ENCODE data around the gene CD300LD. TPM values are rescaled to one million over a fixed set of nuclear protein-coding genes. Genes with fewer than 3 reads are reported as not detected.

The CD300LD gene
- total RNA-seq, result not detected in 2 replicates

DNA sequence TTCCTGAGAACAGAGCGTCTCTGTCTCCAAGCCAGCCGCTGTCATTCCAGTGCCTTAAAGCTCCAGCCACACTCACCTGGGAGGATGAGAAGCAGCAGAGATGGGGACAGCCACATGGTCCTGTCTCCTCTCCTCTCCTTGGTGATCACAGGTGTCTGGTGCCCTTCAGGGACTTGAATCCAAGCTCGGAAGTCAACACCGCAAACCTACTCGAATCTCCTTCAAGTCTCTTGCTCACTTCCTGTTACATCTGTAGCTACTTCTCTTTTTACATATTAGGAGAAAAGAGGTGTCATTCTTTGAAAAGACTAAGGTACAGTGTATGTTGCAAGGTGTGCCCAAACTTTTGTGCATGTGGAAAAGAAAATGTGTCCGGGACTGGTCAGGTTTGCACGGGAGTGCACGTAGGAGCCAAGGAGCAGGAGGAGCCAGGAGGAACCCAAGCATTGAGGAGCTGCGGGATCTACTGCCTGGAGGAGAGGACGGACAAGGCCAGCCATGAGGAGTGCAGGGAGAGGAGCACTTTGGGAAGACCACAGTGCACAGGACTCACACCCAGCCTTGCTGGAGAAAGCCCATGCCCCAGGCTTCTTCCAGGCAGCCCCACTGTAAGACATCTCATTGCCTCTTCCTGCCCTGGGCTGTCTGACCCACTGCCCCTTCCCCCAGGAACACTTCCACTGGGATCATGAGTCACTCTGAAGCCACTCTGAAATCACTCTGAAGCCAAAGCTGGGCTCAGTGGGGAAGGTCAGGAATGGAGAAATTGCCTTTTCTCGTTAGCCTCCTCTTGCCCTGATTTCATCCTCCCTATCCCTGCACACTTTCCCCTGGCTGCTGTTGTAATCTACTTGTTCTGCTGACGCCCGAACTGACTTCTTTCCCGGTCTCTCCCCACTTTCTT lies at the start of gene CD300LD:
TSS of gene CD300LD (minus strand) at position 197 of the 904 bp plus-strand sequence. CDS start at position 116, 81 bp downstream.

DNA sequence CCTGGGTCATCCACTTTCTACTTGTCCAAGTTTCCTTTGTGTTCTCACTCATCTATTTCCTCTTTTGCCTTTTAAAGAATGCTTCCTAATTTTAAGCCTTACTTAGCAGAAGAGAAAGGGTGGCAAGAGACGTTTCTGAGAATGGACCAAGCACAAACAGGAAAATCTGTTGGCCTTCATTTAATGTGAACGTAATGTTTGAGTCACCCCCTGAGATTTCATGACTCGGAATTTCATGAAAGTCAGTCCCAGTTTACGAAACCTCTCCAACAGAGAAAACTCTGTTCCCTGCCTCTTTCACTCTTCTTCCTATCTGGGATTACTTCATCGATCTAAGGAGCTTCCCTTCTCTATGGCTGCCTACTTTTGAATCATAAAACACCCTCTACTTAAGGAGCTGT lies 31.6 kb upstream of the CD300LD start, which contains the start of gene CD300E:
TSS of gene CD300E (minus strand) at position 46 of the 401 bp plus-strand sequence. CDS start 117 bp downstream, outside the sequence.

DNA sequence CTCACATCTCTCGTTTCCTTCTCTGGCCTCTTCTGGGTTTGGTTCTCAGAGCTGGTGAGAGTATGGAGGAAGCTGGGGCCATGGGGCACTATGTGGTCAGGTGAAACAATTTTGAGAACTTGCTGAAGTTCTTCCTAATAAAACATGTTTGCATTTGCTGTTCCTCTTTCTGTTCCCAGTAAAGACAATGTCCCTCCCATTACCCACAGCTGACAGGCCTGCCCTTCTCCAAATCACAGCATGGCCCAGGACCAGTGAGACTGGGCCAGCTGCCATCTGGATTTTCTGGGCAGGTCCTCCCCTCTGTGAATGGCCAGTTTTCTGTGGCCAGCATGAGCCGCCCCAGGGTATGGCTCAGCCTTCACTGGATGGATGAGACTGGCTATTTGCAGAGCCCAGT lies 24.7 kb downstream of the CD300LD start, which contains the start of gene CD300H:
TSS of gene CD300H (minus strand) at position 113 of the 400 bp plus-strand sequence.

DNA sequence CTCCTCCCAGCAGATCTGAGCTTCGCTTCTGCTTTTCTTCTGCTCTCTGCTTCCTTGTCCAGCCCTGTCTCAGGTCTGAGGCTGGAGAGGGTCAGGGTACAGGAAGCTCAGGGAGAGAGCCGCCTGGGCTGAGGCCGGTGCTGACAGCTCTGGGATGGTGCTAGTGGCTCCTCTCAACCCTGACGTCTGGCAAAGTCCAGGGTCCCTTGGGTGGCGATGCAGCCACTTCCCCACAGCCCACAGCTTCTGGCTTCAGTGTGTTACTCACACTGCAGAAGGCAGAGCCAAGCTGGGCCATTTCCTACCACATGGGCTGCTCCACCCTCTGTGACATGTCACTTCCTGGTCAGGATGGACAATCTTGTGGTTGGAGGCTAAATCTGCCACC lies 46.2 kb downstream of the CD300LD start, which contains the start of gene CD300C:
TSS of gene CD300C (minus strand) at position 273 of the 388 bp plus-strand sequence. CDS start 333 bp downstream, outside the sequence.

DNA sequence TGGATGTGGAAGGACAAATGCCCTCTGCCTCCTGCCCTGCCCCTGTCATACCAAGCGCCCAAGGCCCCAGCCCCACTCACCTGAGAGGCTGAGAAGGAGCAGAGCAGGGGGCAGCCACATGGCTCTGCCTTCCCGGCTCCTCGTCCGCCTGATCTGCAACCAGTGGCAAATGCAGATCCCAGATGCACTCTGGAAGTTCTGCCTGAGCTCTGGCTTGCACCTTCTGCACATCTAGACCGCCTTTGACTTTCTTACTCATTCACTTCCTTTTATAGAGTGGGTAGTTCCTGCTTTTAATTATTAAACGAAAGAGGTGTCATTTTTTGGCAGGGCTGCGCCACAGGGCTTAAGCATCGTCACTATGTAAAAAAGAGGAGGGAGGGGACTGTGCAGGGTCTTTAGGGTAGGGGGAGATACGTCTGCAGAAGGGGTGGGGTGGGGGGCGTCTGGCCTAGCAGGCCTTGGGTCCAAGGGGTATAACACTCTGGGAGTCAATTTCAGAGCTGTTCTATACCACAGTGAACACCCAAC lies 60.8 kb downstream of the CD300LD start, which contains the start of gene CD300LB:
TSS of gene CD300LB (minus strand) at position 245 of the 531 bp plus-strand sequence. CDS start at position 120, 125 bp downstream.

Other genes with a start within 250 kb of the CD300LD start
- gene BTBD17, start 230.4 kb downstream of the CD300LD start, total RNA-seq, result not detected in 2 replicates
- gene GPR142, start 224.8 kb downstream of the CD300LD start, total RNA-seq, result not detected in 2 replicates
- gene GPRC5C, start 160.2 kb downstream of the CD300LD start, total RNA-seq, result 2.0 and 2.8 TPM in 2 replicates
- gene CD300A, start 125.6 kb downstream of the CD300LD start, total RNA-seq, result not detected in 2 replicates
- gene CD300LB, start 60.8 kb downstream of the CD300LD start, total RNA-seq, result not detected in 2 replicates
- gene CD300C, start 46.2 kb downstream of the CD300LD start, total RNA-seq, result not detected in 2 replicates
- not detected in 2 replicates for gene CD300H, start 24.8 kb downstream of the CD300LD start, total RNA-seq
- not detected in 2 replicates for gene CD300E, start 31.5 kb upstream of the CD300LD start, total RNA-seq
- not detected in 2 replicates for gene CD300LF, start 120.6 kb upstream of the CD300LD start, total RNA-seq
- under 0.01 TPM in 1 of 2 replicates, not detected in the other for gene RAB37, start 145.0 kb upstream of the CD300LD start, total RNA-seq
- gene NHERF1, start 156.3 kb upstream of the CD300LD start, total RNA-seq, result 22.0 and 24.5 TPM in 2 replicates
- gene NAT9, start 184.1 kb upstream of the CD300LD start, total RNA-seq, result 34.2 and 45.9 TPM in 2 replicates

Data from placental epithelial cell (primary cell).